ENCODE measurements around the gene MB21D2.

The MB21D2 gene

DNA sequence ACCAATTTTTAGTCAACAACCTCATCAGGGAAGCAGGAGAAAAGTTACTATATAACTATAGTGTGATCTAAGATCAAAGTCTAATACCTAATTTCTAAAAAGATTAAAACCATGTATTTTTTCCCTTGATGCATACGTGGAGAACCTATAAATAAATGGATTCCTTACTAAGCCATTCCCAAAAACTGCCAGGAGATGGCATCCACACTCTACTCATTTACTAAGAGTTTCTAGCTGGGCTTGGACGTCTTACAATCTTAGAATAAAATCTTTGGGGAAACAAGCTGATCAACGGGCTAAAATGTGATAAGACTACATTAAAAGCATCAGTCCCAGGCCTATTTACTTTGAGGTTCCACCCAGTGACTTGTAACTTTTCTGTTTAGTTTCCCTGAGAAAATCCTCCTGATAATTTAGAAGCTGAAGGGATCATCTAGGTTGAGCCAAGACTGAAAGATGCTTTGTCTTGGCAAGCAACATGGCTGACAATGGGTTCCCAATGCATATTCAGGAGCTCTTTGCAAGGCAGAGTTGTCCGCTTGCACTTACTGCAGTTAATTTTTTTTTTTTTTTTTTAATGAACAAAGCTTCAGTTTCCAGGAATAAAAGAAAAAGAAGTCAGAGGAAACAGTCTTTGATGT, 104.8 kb downstream of the MB21D2 start:
- DNase-seq (ENCODE audit: extremely low spot score), result no peak
- TF ChIP-seq, protein P1, sequence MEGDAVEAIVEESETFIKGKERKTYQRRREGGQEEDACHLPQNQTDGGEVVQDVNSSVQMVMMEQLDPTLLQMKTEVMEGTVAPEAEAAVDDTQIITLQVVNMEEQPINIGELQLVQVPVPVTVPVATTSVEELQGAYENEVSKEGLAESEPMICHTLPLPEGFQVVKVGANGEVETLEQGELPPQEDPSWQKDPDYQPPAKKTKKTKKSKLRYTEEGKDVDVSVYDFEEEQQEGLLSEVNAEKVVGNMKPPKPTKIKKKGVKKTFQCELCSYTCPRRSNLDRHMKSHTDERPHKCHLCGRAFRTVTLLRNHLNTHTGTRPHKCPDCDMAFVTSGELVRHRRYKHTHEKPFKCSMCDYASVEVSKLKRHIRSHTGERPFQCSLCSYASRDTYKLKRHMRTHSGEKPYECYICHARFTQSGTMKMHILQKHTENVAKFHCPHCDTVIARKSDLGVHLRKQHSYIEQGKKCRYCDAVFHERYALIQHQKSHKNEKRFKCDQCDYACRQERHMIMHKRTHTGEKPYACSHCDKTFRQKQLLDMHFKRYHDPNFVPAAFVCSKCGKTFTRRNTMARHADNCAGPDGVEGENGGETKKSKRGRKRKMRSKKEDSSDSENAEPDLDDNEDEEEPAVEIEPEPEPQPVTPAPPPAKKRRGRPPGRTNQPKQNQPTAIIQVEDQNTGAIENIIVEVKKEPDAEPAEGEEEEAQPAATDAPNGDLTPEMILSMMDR (IDR thresholded peaks at IDR 0.05; ENCODE audit: control extremely low read depth, extremely low read depth, low read depth, missing control alignments), result peak; percentile 32
- CTCF ChIA-PET, result interaction anchor here (0.6 to 9.8 kb wide), 34 partner anchors 9 to 761 kb away, joined by 3 to 260 read pairs (median 4); partner anchors contain the start of gene MB21D2
- POLR2A ChIA-PET, result no interaction called here

DNA sequence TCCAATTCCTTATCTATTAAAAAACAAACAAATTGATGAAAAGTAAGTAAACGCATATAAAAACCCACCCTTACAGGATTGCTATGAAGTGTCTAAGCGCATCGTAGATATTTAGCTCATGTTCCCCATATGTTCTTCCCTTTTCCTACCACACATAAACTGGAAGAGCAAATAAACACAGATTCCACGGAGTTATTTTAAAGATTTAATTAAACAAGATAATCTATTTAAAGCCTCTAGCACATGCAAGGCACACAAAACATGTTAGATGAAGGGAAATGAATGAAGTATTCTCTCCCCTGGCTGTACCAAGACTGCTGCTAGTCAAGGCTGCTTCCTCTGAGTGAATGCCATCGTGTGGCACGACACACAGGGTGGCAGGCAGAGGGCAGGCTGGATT, 111.9 kb downstream of the MB21D2 start:
- TF ChIP-seq, protein P1 (IDR thresholded peaks at IDR 0.05; ENCODE audit: control extremely low read depth, extremely low read depth, low read depth, missing control alignments), result no peak
- POLR2A ChIA-PET, result interaction anchor here (0.7 kb wide), 1 partner anchor 112 kb away, joined by 3 read pairs; the partner anchor contains the start of gene MB21D2
- DNase-seq (ENCODE audit: extremely low spot score), result no peak
- CTCF ChIA-PET, result interaction anchor here (1.0 to 8.8 kb wide), 4 partner anchors 8 to 236 kb away, joined by 4 to 108 read pairs (median 12); no protein-coding TSS in a partner anchor

DNA sequence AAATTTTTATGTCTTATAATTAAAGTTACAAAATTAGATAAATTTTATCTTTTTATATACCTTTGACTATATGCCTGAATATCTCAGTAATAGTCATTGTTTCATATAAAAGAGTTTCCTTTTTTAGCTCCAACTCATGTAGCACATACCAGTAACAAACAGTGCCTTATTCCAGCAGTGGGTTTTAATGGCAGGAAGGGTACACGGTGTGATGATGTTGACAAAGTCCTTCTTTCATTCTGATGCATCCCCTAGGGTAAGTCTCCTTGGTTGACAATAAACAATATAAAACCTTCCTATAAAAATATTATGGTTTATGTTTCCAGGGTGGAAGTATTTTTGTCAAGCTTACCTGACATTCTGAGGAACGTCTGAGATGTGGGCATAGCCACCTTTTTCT, 113.2 kb downstream of the MB21D2 start:
- CTCF ChIA-PET, result interaction anchor here (2.1 to 8.8 kb wide), 2 partner anchors 10 kb away, joined by 10 to 108 read pairs; no protein-coding TSS in a partner anchor
- no peak for DNase-seq (ENCODE audit: extremely low spot score)
- TF ChIP-seq, protein P1 (IDR thresholded peaks at IDR 0.05; ENCODE audit: control extremely low read depth, extremely low read depth, low read depth, missing control alignments), result no peak
- POLR2A ChIA-PET, result no interaction called here

DNA sequence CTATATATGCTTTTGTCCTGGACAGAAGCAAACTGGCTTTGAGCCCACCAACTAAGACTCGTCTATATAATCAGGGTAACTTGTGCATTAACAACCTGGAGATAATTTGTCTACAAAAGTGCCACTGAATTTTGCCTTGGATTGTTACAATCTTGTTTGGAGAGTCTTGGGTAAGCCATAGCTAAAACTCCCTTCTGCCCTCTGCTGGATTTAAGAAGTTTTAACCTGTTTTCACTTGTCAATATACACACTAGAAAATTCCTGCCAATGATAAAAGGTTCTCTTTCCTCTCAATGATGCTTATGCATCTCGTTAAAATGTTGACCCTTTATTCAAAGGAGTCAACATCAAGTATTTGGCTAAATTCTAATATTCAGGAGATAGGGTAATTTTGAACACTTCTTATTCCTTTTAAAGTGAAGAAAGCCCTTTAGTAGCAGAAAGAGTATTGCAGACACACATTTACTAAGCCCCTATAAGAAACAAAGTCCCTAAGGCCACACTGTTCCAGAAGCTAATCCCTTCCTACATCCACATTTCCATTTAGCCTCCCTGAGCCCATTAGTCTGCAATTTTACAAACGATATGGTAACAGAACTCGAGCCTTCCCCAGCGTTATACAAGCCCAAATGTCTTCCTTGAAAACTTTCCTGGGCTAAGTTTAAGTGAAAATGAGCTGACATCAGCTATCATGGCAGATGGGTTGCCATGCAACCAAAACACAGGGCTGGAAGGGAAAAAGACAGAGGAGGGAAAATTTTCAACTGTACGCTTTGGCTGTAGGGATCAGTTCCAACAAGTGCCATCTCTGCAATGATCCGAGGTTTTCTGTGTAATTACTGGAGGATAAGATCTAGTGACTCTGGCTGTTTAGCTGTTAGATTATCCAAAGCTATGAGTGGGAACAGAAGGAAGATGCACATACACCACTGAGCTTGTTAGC, 114.4 kb downstream of the MB21D2 start:
- TF ChIP-seq, protein P1 (IDR thresholded peaks at IDR 0.05; ENCODE audit: control extremely low read depth, extremely low read depth, low read depth, missing control alignments), result peak; percentile 42
- peak; percentile 33 for DNase-seq (ENCODE audit: extremely low spot score)
- POLR2A ChIA-PET, result no interaction called here
- CTCF ChIA-PET, result interaction anchor here (0.8 to 8.8 kb wide), 14 partner anchors 8 to 771 kb away, joined by 3 to 108 read pairs (median 3); no protein-coding TSS in a partner anchor

DNA sequence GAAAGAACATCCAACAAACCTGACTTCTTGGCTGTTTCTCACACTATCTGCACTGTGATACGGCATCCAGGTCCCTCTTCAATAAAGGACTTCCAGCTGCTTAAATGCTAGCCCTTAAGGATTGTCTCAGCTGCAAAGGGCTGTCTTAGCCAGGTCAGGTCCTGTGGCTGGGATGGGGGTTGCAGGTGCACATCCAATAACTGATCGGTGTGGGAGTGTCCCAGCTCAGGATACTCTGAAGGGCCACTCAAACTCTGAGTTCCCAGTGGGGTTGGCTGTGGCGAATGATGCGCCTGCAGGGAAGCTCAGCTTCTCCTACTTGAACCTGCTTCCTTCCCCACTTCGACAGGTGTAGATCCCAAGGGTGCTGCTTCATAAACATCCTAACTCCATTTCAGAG, 115.7 kb downstream of the MB21D2 start:
- TF ChIP-seq, protein P1 (IDR thresholded peaks at IDR 0.05; ENCODE audit: control extremely low read depth, extremely low read depth, low read depth, missing control alignments), result no peak
- no peak for DNase-seq (ENCODE audit: extremely low spot score)
- ChIA-PET CTCF (interaction anchor here (0.8 to 8.8 kb wide), 4 partner anchors 12 to 243 kb away, joined by 3 to 108 read pairs (median 3); no protein-coding TSS in a partner anchor), POLR2A (no interaction called here)

DNA sequence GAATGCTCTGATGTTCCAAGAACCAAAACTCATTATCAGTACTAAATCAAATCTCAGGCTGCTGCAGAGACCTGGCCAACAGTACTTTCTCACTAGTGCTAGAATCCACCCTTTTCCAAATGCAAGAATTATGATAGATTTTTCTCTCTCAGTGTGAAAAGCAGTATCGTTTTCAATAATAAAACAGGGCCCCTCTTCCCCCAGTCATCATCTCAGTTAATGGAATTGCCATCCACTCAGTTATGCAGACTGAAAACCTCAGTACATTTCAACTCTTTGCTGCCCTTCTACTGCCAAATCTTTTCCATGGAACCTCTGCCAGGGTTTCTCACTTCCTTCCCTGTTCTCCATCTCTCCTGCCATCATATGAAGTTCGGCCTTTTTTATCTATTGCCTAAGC, 117.9 kb downstream of the MB21D2 start:
- POLR2A ChIA-PET, result no interaction called here
- no peak for DNase-seq (ENCODE audit: extremely low spot score)
- TF ChIP-seq, protein P1 (IDR thresholded peaks at IDR 0.05; ENCODE audit: control extremely low read depth, extremely low read depth, low read depth, missing control alignments), result no peak
- CTCF ChIA-PET, result interaction anchor here (8.8 kb wide), 1 partner anchor 14 kb away, joined by 108 read pairs; no protein-coding TSS in a partner anchor
